BE2C (cell line): ENCODE results near the gene PRAC2.

Source experiments
- DNase-seq: peaks from one replicate; pipeline ENCODE4 v3.0.0-alpha.2; 2020
- H3K27me3 ChIP-seq: fragments of 250-450 bp; sonication (Bioruptor Pico); 2 replicates; pipeline ENCODE4 v1.5.1; 2020; ENCODE audit warnings: mild to moderate bottlenecking
- H3K36me3 ChIP-seq: fragments of 250-450 bp; sonication (Bioruptor Pico); 2 replicates; pipeline ENCODE4 v1.5.1; 2020; ENCODE audit warnings: mild to moderate bottlenecking
- H3K4me1 ChIP-seq: fragments of 250-450 bp; sonication (Bioruptor Pico); 2 replicates; pipeline ENCODE4 v1.5.1; 2020
- H3K4me3 ChIP-seq: 2 replicates; pipeline ENCODE4 v1.5.1; 2011; ENCODE audit warnings: low read depth, low read length
- H3K9me3 ChIP-seq: fragments of 250-450 bp; sonication (Bioruptor Pico); 2 replicates; pipeline ENCODE4 v1.5.1; 2020
- CTCF ChIP-seq: IDR thresholded peaks from 2 replicates; pipeline ENCODE4 v1.5.1; 2012; ENCODE audit warnings: mild to moderate bottlenecking, low read depth, low read length

The PRAC2 gene

GRCh38 chr17:48690655-48691054, 32.3 kb upstream of the PRAC2 start:
- Histone ChIP-seq H3K36me3 (no peaks in the 10 kb centered on the region), H3K9me3 (no peaks in the 10 kb centered on the region), H3K4me3 (no peak overlapping the region), H3K4me1 (no peaks in the 10 kb centered on the region), H3K27me3 (peaks cover 44% of the 10 kb centered on the region)
- no peak for TF ChIP-seq CTCF
- no peak for DNase-seq

GRCh38 chr17:48692049-48692448, 30.9 kb upstream of the PRAC2 start:
- H3K4me3 ChIP-seq = no peak overlapping the region
- DNase-seq = no peak
- no peaks in the 10 kb centered on the region for H3K4me1 ChIP-seq
- TF ChIP-seq CTCF = no peak
- no peaks in the 10 kb centered on the region for H3K9me3 ChIP-seq
- H3K36me3 ChIP-seq = no peaks in the 10 kb centered on the region
- peaks cover 43% of the 10 kb centered on the region for H3K27me3 ChIP-seq

GRCh38 chr17:48693178-48693577, 29.8 kb upstream of the PRAC2 start:
- Histone ChIP-seq H3K4me3 (no peak overlapping the region), H3K36me3 (no peaks in the 10 kb centered on the region), H3K4me1 (no peaks in the 10 kb centered on the region), H3K9me3 (no peaks in the 10 kb centered on the region), H3K27me3 (peaks cover 46% of the 10 kb centered on the region)
- no peak for DNase-seq
- no peak for TF ChIP-seq CTCF

GRCh38 chr17:48701864-48702532, 21.0 kb upstream of the PRAC2 start:
- no peak for TF ChIP-seq CTCF
- DNase-seq = no peak

GRCh38 chr17:48704361-48705248, 18.4 kb upstream of the PRAC2 start:
- Histone ChIP-seq H3K4me3 (no peak overlapping the region), H3K9me3 (no peaks in the 10 kb centered on the region), H3K4me1 (no peaks in the 10 kb centered on the region), H3K36me3 (no peaks in the 10 kb centered on the region), H3K27me3 (peaks cover 95% of the 10 kb centered on the region)
- no peak for DNase-seq
- TF ChIP-seq CTCF = no peak

More at GRCh38 chr17:48701864-48702532, 21.0 kb upstream of the PRAC2 start:
- H3K4me3 ChIP-seq = no peak overlapping the region
- no peaks in the 10 kb centered on the region for H3K9me3 ChIP-seq
- H3K4me1 ChIP-seq = no peaks in the 10 kb centered on the region
- no peaks in the 10 kb centered on the region for H3K36me3 ChIP-seq
- H3K27me3 ChIP-seq = peaks cover 92% of the 10 kb centered on the region

GRCh38 chr17:48711128-48711527, 11.9 kb upstream of the PRAC2 start:
- Histone ChIP-seq H3K4me3 (no peak overlapping the region), H3K27me3 (peaks cover 94% of the 10 kb centered on the region), H3K9me3 (no peaks in the 10 kb centered on the region), H3K36me3 (no peaks in the 10 kb centered on the region), H3K4me1 (no peaks in the 10 kb centered on the region)
- no peak for TF ChIP-seq CTCF
- DNase-seq = no peak
